ENCODE measurements around the gene PKN2.
"Not testable (repeated sequence)": the region's sequence is repeated elsewhere in the genome, so short reads cannot be mapped to it uniquely, and the experiment has no call there.

Gene PKN2

GRCh38 chr1:88803444-88803843, 119.4 kb downstream of the PKN2 start:
- Histone ChIP-seq H3K27me3 (ENCODE audit: control insufficient read depth, insufficient read depth, low read length) (no peaks in the 10 kb centered on the region), H3K36me3 (ENCODE audit: control insufficient read depth, insufficient read depth, low read length) (no peaks in the 10 kb centered on the region), H3K4me3 (ENCODE audit: low read length) (no peak overlapping the region), H3K9ac (ENCODE audit: low read length) (no peak overlapping the region), H3K9me3 (ENCODE audit: control insufficient read depth, low read length) (no peaks in the 10 kb centered on the region), H3K4me1 (ENCODE audit: control insufficient read depth, insufficient read depth, low read length) (no peaks in the 10 kb centered on the region)

- Histone ChIP-seq H3K27me3 (ENCODE audit: control insufficient read depth, insufficient read depth, low read length) (no peaks in the 10 kb centered on the region), H3K4me3 (ENCODE audit: low read length) (no peak overlapping the region), H3K9me3 (ENCODE audit: control insufficient read depth, low read length) (no peaks in the 10 kb centered on the region), H3K36me3 (ENCODE audit: control insufficient read depth, insufficient read depth, low read length) (no peaks in the 10 kb centered on the region), H3K4me1 (ENCODE audit: control insufficient read depth, insufficient read depth, low read length) (no peaks in the 10 kb centered on the region), H3K9ac (ENCODE audit: low read length) (no peak overlapping the region)
Measured at GRCh38 chr1:88812366-88812765, 128.3 kb downstream of the PKN2 start.

- Histone ChIP-seq H3K36me3 (ENCODE audit: control insufficient read depth, insufficient read depth, low read length) (no peaks in the 10 kb centered on the region), H3K4me1 (ENCODE audit: control insufficient read depth, insufficient read depth, low read length) (no peaks in the 10 kb centered on the region), H3K9ac (ENCODE audit: low read length) (no peak overlapping the region)
Measured at GRCh38 chr1:88813471-88813870, 129.4 kb downstream of the PKN2 start.

DNA sequence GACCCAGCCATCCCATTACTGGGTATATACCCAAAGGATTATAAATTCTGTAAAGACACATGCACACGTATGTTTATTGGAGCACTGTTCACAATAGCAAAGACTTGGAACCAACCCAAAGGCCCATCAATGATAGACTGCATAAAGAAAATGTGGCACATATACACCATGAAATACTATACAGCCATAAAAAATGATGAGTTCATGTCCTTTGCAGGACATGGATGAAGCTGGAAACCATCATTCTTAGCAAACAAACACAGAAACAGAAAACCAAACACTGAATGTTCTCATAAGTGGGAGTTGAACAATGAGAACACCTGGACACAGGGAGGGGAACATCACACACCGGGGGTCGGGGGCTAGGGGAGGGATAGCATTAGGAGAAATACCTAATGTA, 135.6 kb downstream of the PKN2 start:
- not testable (repeated sequence) for H3K4me1 ChIP-seq (ENCODE audit: control insufficient read depth, insufficient read depth, low read length); H3K4me3 ChIP-seq (ENCODE audit: low read length); H3K9ac ChIP-seq (ENCODE audit: low read length); H3K9me3 ChIP-seq (ENCODE audit: control insufficient read depth, low read length); H3K36me3 ChIP-seq (ENCODE audit: control insufficient read depth, insufficient read depth, low read length); H3K27me3 ChIP-seq (ENCODE audit: control insufficient read depth, insufficient read depth, low read length)

More at GRCh38 chr1:88813471-88813870, 129.4 kb downstream of the PKN2 start:
- H3K9me3 ChIP-seq (ENCODE audit: control insufficient read depth, low read length): no peaks in the 10 kb centered on the region
- no peaks in the 10 kb centered on the region for H3K27me3 ChIP-seq (ENCODE audit: control insufficient read depth, insufficient read depth, low read length)
- no peak overlapping the region for H3K4me3 ChIP-seq (ENCODE audit: low read length)

DNA sequence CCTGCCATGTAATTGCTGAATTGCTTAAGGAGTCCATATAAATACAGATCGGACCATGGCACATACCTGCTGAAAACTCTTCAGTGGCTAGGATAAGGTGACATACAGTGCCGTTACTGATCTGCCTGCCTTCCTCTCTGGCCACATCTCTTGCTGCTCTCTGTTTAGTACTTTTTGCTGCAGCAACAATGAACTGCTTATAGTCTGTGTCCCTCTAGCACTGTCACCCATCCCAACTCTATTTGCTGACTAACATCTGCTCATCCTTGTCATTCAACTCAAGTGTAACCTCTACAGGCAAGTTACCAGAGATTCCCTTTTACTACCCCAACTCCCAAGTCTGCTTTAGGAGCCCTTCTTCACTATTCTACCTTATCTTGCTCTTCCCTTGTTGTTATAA, 141.6 kb downstream of the PKN2 start:
- Histone ChIP-seq H3K9ac (ENCODE audit: low read length) (no peak overlapping the region), H3K9me3 (ENCODE audit: control insufficient read depth, low read length) (no peaks in the 10 kb centered on the region), H3K4me3 (ENCODE audit: low read length) (no peak overlapping the region), H3K27me3 (ENCODE audit: control insufficient read depth, insufficient read depth, low read length) (no peaks in the 10 kb centered on the region), H3K36me3 (ENCODE audit: control insufficient read depth, insufficient read depth, low read length) (no peaks in the 10 kb centered on the region), H3K4me1 (ENCODE audit: control insufficient read depth, insufficient read depth, low read length) (no peaks in the 10 kb centered on the region)

DNA sequence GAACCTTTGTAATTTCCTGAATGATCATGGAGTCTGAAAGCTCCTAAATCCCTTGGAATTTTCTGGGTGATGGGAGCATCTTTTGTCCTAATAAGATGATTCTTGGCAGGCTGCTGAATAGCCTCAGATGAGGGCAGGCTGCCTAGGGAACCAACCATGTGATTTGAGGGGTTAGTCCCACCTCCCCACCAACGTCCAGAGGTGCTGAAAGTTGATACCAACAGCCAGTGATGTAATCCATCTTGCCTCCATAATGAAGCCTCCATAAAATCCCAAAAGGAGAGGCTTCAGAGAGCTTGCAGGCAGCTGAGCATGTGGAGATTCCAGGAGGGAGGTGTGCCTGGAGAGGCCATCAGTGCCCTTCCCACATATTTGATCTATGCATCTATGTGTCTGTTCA, 163.6 kb downstream of the PKN2 start:
- Histone ChIP-seq H3K4me1 (ENCODE audit: control insufficient read depth, insufficient read depth, low read length) (no peaks in the 10 kb centered on the region), H3K4me3 (ENCODE audit: low read length) (no peak overlapping the region), H3K27me3 (ENCODE audit: control insufficient read depth, insufficient read depth, low read length) (no peaks in the 10 kb centered on the region), H3K36me3 (ENCODE audit: control insufficient read depth, insufficient read depth, low read length) (no peaks in the 10 kb centered on the region), H3K9me3 (ENCODE audit: control insufficient read depth, low read length) (no peaks in the 10 kb centered on the region), H3K9ac (ENCODE audit: low read length) (no peak overlapping the region)

DNA sequence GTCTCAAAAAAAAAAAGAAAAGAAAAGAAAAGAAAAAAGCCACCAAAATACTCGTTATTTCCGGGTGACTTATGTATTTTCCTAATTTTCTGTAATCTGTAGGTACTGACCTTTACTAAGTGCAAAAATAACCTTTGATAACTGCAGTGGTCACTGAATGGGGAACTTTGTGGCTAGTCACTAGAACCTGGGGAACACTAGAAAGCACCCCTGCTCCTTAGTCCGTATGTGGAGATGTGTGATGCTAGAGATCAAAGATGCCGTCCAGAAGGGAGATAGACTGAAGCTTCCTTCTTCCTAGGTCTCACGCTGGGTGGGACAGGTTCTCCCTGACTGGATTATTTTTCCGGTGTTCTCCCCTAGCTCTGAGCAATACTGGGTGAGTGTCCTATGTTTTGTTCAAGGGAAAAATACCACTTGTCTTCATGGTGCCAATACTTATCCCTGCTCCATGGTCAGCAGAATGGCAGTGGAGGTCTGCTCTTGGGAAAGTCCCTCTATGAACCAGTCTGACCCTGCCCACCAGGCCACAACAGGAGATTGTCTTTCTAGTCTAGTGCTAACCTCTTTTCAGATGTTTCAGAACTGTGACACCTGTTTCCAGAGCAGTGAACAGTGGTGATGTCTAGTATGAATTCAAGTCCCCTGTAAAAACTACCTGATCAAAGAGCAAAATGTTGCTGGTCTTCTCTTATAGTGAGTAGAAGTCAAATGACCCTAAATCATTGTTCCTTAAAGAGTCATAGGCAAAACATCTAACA, 167.4 kb downstream of the PKN2 start:
- no peaks in the 10 kb centered on the region for H3K4me1 ChIP-seq (ENCODE audit: control insufficient read depth, insufficient read depth, low read length)
- H3K4me3 ChIP-seq (ENCODE audit: low read length): no peak overlapping the region
- no peaks in the 10 kb centered on the region for H3K27me3 ChIP-seq (ENCODE audit: control insufficient read depth, insufficient read depth, low read length)
- H3K9ac ChIP-seq (ENCODE audit: low read length): no peak overlapping the region
- H3K9me3 ChIP-seq (ENCODE audit: control insufficient read depth, low read length): no peaks in the 10 kb centered on the region
- no peaks in the 10 kb centered on the region for H3K36me3 ChIP-seq (ENCODE audit: control insufficient read depth, insufficient read depth, low read length)

DNA sequence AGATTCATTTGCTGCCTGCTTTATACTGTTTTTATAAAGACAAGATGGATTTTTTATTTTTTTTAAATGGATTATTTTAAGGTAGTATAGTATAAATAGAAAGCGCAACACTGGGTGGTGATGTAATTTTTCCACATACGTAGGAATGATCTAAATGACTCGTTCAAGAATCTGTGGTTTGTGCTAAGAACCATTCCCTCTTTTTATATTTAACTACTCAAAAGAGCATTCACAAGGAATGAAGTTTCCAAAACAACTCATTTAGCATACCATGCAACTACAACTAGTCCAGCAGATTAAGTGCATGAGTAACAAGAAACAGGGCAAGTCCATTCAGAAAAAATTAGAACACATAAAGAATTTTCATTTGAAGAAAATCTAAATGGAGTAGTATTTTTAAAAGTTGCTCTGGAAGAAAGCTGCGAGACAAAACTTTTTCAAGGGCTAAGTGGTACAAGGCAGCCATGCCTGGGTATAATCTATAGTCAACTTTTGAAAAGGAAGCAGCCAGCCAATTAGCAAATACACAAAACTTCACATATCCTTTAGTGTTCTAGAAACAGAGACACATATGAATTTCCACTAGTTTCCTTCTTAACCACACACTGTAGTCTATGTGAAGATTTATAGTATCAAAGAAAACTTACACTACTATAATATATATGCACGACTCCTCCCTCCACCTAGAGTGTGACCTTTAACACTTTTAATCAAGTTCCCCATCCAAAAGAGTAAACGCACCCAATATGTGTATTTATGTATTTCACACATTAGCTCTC, 183.9 kb downstream of the PKN2 start:
- Histone ChIP-seq H3K4me3 (ENCODE audit: low read length) (no peak overlapping the region), H3K36me3 (ENCODE audit: control insufficient read depth, insufficient read depth, low read length) (no peaks in the 10 kb centered on the region), H3K9me3 (ENCODE audit: control insufficient read depth, low read length) (no peaks in the 10 kb centered on the region), H3K4me1 (ENCODE audit: control insufficient read depth, insufficient read depth, low read length) (no peaks in the 10 kb centered on the region), H3K27me3 (ENCODE audit: control insufficient read depth, insufficient read depth, low read length) (no peaks in the 10 kb centered on the region), H3K9ac (ENCODE audit: low read length) (no peak overlapping the region)

DNA sequence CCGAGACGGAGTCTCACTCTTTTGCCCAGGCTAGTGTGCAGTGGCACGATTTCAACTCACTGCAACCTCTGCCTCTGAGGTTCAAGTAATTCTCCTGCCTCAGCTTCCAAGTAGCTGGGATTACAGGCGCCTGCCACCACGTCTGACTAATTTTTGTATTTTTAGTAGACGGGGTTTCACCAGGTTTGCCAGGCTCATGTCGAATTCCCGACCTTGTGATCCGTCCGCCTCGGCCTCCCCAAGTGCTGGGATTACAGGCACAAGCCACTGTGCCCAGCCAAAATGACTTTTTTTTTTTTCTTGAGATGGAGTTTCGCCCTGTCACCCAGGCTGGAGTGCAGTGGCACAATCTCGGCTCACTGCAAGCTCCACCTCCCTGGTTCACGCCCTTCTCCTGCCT, 185.6 kb downstream of the PKN2 start:
- not testable (repeated sequence) for H3K9ac ChIP-seq (ENCODE audit: low read length); H3K27me3 ChIP-seq (ENCODE audit: control insufficient read depth, insufficient read depth, low read length)

GRCh38 chr1:88873737-88874349, 189.8 kb downstream of the PKN2 start:
- Histone ChIP-seq H3K4me1 (ENCODE audit: control insufficient read depth, insufficient read depth, low read length) (peaks cover 5% of the 10 kb centered on the region), H3K9me3 (ENCODE audit: control insufficient read depth, low read length) (no peaks in the 10 kb centered on the region), H3K36me3 (ENCODE audit: control insufficient read depth, insufficient read depth, low read length) (no peaks in the 10 kb centered on the region), H3K27me3 (ENCODE audit: control insufficient read depth, insufficient read depth, low read length) (no peaks in the 10 kb centered on the region), H3K9ac (ENCODE audit: low read length) (no peak overlapping the region), H3K4me3 (ENCODE audit: low read length) (no peak overlapping the region)

More for the DNA sequence above, 185.6 kb downstream of the PKN2 start:
- H3K9me3 ChIP-seq (ENCODE audit: control insufficient read depth, low read length); H3K4me1 ChIP-seq (ENCODE audit: control insufficient read depth, insufficient read depth, low read length); H3K36me3 ChIP-seq (ENCODE audit: control insufficient read depth, insufficient read depth, low read length); H3K4me3 ChIP-seq (ENCODE audit: low read length): not testable (repeated sequence)

GRCh38 chr1:88875595-88875994, 191.5 kb downstream of the PKN2 start:
- H3K9me3 ChIP-seq (ENCODE audit: control insufficient read depth, low read length): no peaks in the 10 kb centered on the region
- no peak overlapping the region for H3K4me3 ChIP-seq (ENCODE audit: low read length)
- H3K36me3 ChIP-seq (ENCODE audit: control insufficient read depth, insufficient read depth, low read length): no peaks in the 10 kb centered on the region
- no peak overlapping the region for H3K9ac ChIP-seq (ENCODE audit: low read length)
- H3K27me3 ChIP-seq (ENCODE audit: control insufficient read depth, insufficient read depth, low read length): no peaks in the 10 kb centered on the region
- H3K4me1 ChIP-seq (ENCODE audit: control insufficient read depth, insufficient read depth, low read length): peaks cover 5% of the 10 kb centered on the region

Measured in mucosa of stomach (tissue), 1 donor.